BLaER1 (cell line): ENCODE measurements around the gene MAP4K4.

Experiments
- H3K27ac ChIP-seq: shearing (Covaris generic); formaldehyde crosslinking; 2 replicates; pipeline ENCODE4 v1.8.1; 2022
- H3K27me3 ChIP-seq: shearing (Covaris generic); formaldehyde crosslinking; 2 replicates; pipeline ENCODE4 v1.8.1; 2022
- H3K36me3 ChIP-seq: shearing (Covaris generic); formaldehyde crosslinking; 2 replicates; pipeline ENCODE4 v1.8.1; 2022
- H3K4me1 ChIP-seq: shearing (Covaris generic); formaldehyde crosslinking; 2 replicates; pipeline ENCODE4 v1.8.1; 2022
- H3K4me2 ChIP-seq: shearing (Covaris generic); formaldehyde crosslinking; 2 replicates; pipeline ENCODE4 v1.8.1; 2022
- H3K4me3 ChIP-seq: shearing (Covaris generic); formaldehyde crosslinking; 2 replicates; pipeline ENCODE4 v1.8.1; 2022
- H3K9ac ChIP-seq: shearing (Covaris generic); formaldehyde crosslinking; 2 replicates; pipeline ENCODE4 v1.8.1; 2022
- H3K9me3 ChIP-seq: shearing (Covaris generic); formaldehyde crosslinking; 2 replicates; pipeline ENCODE4 v1.8.1; 2022
- H4K20me1 ChIP-seq: shearing (Covaris generic); formaldehyde crosslinking; 2 replicates; pipeline ENCODE4 v1.8.1; 2022
- Cebpa-rat ChIP-seq: shearing (Covaris generic); IDR thresholded peaks from 2 replicates; pipeline ENCODE4 v1.8.1; 2022

Gene MAP4K4

GRCh38 chr2:101884423-101884822 is 186.9 kb downstream of the MAP4K4 start:
- no peak overlapping the region for H3K27ac ChIP-seq
- no peak overlapping the region for H3K9ac ChIP-seq
- peaks cover 34% of the 10 kb centered on the region for H4K20me1 ChIP-seq
- H3K4me2 ChIP-seq, result peak overlapping the region; percentile 31
- peaks cover 97% of the 10 kb centered on the region for H3K36me3 ChIP-seq
- no peak overlapping the region for H3K4me3 ChIP-seq
- H3K27me3 ChIP-seq, result no peaks in the 10 kb centered on the region
- no peaks in the 10 kb centered on the region for H3K9me3 ChIP-seq
- peaks cover 12% of the 10 kb centered on the region for H3K4me1 ChIP-seq
- TF ChIP-seq Cebpa-rat, result no peak

GRCh38 chr2:101887328-101887727 is 189.8 kb downstream of the MAP4K4 start:
- Histone ChIP-seq H3K4me3 (no peak overlapping the region), H3K36me3 (peaks cover 96% of the 10 kb centered on the region), H3K9ac (no peak overlapping the region), H3K27me3 (no peaks in the 10 kb centered on the region), H3K4me1 (peaks cover 12% of the 10 kb centered on the region), H3K4me2 (no peak overlapping the region), H4K20me1 (peaks cover 14% of the 10 kb centered on the region; the same call in 1 of the 2 replicates), H3K27ac (no peak overlapping the region), H3K9me3 (no peaks in the 10 kb centered on the region)
- TF ChIP-seq Cebpa-rat, result no peak

- H3K27me3 ChIP-seq, result no peaks in the 10 kb centered on the region
- no peaks in the 10 kb centered on the region for H3K9me3 ChIP-seq
- H3K4me1 ChIP-seq, result peaks cover 1% of the 10 kb centered on the region
- H3K4me3 ChIP-seq, result no peak overlapping the region
- 0 out of 2 replicates have a peak, but pooled peaks cover 8% of the 10 kb centered on the region for H4K20me1 ChIP-seq
- peaks cover 97% of the 10 kb centered on the region for H3K36me3 ChIP-seq
- H3K27ac ChIP-seq, result no peak overlapping the region
- no peak overlapping the region for H3K4me2 ChIP-seq
- H3K9ac ChIP-seq, result no peak overlapping the region
- TF ChIP-seq Cebpa-rat, result no peak
Measured at GRCh38 chr2:101889460-101890098, 192.1 kb downstream of the MAP4K4 start.

- 0 out of 2 replicates have a peak, but pooled peaks cover 8% of the 10 kb centered on the region for H4K20me1 ChIP-seq
- no peaks in the 10 kb centered on the region for H3K9me3 ChIP-seq
- H3K4me1 ChIP-seq, result no peaks in the 10 kb centered on the region
- no peak overlapping the region for H3K4me3 ChIP-seq
- H3K9ac ChIP-seq, result no peak overlapping the region
- no peak overlapping the region for H3K27ac ChIP-seq
- no peak for TF ChIP-seq Cebpa-rat
- no peaks in the 10 kb centered on the region for H3K27me3 ChIP-seq
- no peak overlapping the region for H3K4me2 ChIP-seq
- peaks cover 95% of the 10 kb centered on the region for H3K36me3 ChIP-seq
Measured at GRCh38 chr2:101892377-101892776, 194.9 kb downstream of the MAP4K4 start.

GRCh38 chr2:101893681-101894381 is 196.3 kb downstream of the MAP4K4 start:
- Histone ChIP-seq H3K27me3 (no peaks in the 10 kb centered on the region), H3K4me3 (no peak overlapping the region), H3K9ac (no peak overlapping the region), H3K9me3 (no peaks in the 10 kb centered on the region), H3K36me3 (peaks cover 89% of the 10 kb centered on the region), H3K4me2 (no peak overlapping the region), H4K20me1 (0 out of 2 replicates have a peak, but pooled peaks cover 8% of the 10 kb centered on the region), H3K4me1 (no peaks in the 10 kb centered on the region), H3K27ac (no peak overlapping the region)
- no peak for TF ChIP-seq Cebpa-rat

- Histone ChIP-seq H3K27me3 (no peaks in the 10 kb centered on the region), H3K4me3 (no peak overlapping the region), H3K27ac (no peak overlapping the region), H3K4me2 (no peak overlapping the region), H3K9ac (no peak overlapping the region), H3K4me1 (no peaks in the 10 kb centered on the region), H4K20me1 (0 out of 2 replicates have a peak, but pooled peaks cover 8% of the 10 kb centered on the region), H3K36me3 (peaks cover 77% of the 10 kb centered on the region), H3K9me3 (peaks cover 4% of the 10 kb centered on the region; the same call in 1 of the 2 replicates)
- no peak for TF ChIP-seq Cebpa-rat
Measured at GRCh38 chr2:101895039-101895438, 197.5 kb downstream of the MAP4K4 start.

- Histone ChIP-seq H3K4me2 (no peak overlapping the region), H3K27me3 (no peaks in the 10 kb centered on the region), H3K27ac (no peak overlapping the region), H3K9me3 (peaks cover 12% of the 10 kb centered on the region; the same call in 1 of the 2 replicates), H3K4me1 (no peaks in the 10 kb centered on the region), H3K4me3 (no peak overlapping the region), H4K20me1 (0 out of 2 replicates have a peak, but pooled peaks cover 3% of the 10 kb centered on the region), H3K9ac (no peak overlapping the region), H3K36me3 (peaks cover 69% of the 10 kb centered on the region)
- no peak for TF ChIP-seq Cebpa-rat
Measured at GRCh38 chr2:101895819-101896322, 198.4 kb downstream of the MAP4K4 start.

- Histone ChIP-seq H3K4me2 (no peak overlapping the region), H3K4me1 (no peaks in the 10 kb centered on the region), H3K27me3 (no peaks in the 10 kb centered on the region), H3K36me3 (peaks cover 56% of the 10 kb centered on the region), H3K9ac (no peak overlapping the region), H3K27ac (no peak overlapping the region), H3K9me3 (peaks cover 16% of the 10 kb centered on the region; the same call in 1 of the 2 replicates), H4K20me1 (no peaks in the 10 kb centered on the region), H3K4me3 (no peak overlapping the region)
- TF ChIP-seq Cebpa-rat, result no peak
Measured at GRCh38 chr2:101897301-101897700, 199.8 kb downstream of the MAP4K4 start.

GRCh38 chr2:101899265-101899664 is 201.8 kb downstream of the MAP4K4 start:
- Histone ChIP-seq H3K36me3 (peaks cover 36% of the 10 kb centered on the region), H3K4me2 (no peak overlapping the region)
- no peak for TF ChIP-seq Cebpa-rat

GRCh38 chr2:101899871-101900270 is 202.4 kb downstream of the MAP4K4 start:
- Histone ChIP-seq H3K4me1 (no peaks in the 10 kb centered on the region), H3K4me3 (no peak overlapping the region), H3K27ac (no peak overlapping the region), H3K36me3 (peaks cover 30% of the 10 kb centered on the region), H3K4me2 (no peak overlapping the region), H3K9me3 (peaks cover 17% of the 10 kb centered on the region; the same call in 1 of the 2 replicates), H3K27me3 (no peaks in the 10 kb centered on the region), H4K20me1 (no peaks in the 10 kb centered on the region), H3K9ac (no peak overlapping the region)
- TF ChIP-seq Cebpa-rat, result no peak

More at GRCh38 chr2:101899265-101899664, 201.8 kb downstream of the MAP4K4 start:
- H3K27ac ChIP-seq, result no peak overlapping the region
- H4K20me1 ChIP-seq, result no peaks in the 10 kb centered on the region
- H3K9me3 ChIP-seq, result peaks cover 17% of the 10 kb centered on the region; the same call in 1 of the 2 replicates
- no peak overlapping the region for H3K9ac ChIP-seq
- H3K4me1 ChIP-seq, result no peaks in the 10 kb centered on the region
- H3K4me3 ChIP-seq, result no peak overlapping the region
- H3K27me3 ChIP-seq, result no peaks in the 10 kb centered on the region
